ENCODE data around the gene KIAA1614.

DNA sequence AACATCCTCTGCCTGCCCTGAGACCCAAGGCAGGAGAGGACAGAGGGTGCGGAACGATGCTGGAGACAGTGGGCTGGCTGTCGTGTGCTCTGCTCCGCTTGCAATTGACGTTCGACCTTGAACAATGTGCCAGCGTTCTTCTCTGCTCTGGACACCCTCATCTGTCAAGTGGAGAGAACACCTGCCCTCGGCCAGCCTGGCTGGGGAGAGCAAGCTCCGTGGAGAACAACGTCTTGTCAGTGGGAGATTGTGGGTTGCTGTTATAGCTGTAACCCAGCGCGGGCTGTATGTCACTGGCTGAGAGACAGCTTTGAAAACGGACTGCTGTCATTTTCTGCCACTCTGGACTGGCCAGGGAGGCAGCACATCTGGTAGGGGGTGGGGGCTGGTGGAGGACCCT is 14.7 kb downstream of the KIAA1614 start:
- TF ChIP-seq, protein P1, sequence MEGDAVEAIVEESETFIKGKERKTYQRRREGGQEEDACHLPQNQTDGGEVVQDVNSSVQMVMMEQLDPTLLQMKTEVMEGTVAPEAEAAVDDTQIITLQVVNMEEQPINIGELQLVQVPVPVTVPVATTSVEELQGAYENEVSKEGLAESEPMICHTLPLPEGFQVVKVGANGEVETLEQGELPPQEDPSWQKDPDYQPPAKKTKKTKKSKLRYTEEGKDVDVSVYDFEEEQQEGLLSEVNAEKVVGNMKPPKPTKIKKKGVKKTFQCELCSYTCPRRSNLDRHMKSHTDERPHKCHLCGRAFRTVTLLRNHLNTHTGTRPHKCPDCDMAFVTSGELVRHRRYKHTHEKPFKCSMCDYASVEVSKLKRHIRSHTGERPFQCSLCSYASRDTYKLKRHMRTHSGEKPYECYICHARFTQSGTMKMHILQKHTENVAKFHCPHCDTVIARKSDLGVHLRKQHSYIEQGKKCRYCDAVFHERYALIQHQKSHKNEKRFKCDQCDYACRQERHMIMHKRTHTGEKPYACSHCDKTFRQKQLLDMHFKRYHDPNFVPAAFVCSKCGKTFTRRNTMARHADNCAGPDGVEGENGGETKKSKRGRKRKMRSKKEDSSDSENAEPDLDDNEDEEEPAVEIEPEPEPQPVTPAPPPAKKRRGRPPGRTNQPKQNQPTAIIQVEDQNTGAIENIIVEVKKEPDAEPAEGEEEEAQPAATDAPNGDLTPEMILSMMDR (IDR thresholded peaks at IDR 0.05): no peak
- no peak for TF ChIP-seq POLR2A (IDR thresholded peaks at IDR 0.05)
